ENCODE data around the gene OMG.
"Not testable (repeated sequence)": the region's sequence is repeated elsewhere in the genome, so short reads cannot be mapped to it uniquely, and the experiment has no call there.

OMG gene, protein sequence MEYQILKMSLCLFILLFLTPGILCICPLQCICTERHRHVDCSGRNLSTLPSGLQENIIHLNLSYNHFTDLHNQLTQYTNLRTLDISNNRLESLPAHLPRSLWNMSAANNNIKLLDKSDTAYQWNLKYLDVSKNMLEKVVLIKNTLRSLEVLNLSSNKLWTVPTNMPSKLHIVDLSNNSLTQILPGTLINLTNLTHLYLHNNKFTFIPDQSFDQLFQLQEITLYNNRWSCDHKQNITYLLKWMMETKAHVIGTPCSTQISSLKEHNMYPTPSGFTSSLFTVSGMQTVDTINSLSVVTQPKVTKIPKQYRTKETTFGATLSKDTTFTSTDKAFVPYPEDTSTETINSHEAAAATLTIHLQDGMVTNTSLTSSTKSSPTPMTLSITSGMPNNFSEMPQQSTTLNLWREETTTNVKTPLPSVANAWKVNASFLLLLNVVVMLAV

GRCh38 chr17:31297090-31297489 lies at the start of gene OMG:
TSS of gene OMG (minus strand) at chr17:31297239. CDS start at chr17:31296331, 908 bp downstream.
- DNase-seq = no peak

DNA sequence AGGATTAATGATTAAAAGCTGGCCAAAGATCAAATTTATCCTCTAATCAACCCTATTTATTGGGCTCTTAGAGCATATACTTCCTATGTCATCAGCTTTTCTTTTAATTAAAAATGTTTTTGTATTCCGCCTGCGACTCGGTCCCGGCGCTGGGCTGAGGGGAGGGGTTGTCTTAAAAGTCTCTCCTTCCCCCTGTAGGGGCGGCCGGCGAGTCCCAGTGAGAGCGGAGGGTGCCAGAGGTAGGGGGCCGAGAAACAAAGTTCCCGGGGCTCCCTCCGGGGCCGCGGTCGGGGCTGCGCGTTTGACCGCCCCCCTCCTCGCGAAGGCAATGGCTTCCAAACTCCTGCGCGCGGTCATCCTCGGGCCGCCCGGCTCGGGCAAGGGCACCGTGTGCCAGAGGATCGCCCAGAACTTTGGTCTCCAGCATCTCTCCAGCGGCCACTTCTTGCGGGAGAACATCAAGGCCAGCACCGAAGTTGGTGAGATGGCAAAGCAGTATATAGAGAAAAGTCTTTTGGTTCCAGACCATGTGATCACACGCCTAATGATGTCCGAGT lies 48.2 kb upstream of the OMG start:
- DNase-seq = not testable (repeated sequence)

GRCh38 chr17:31339906-31340661 lies 43.0 kb upstream of the OMG start:
- DNase-seq = no peak

GRCh38 chr17:31329221-31329620 lies 32.2 kb upstream of the OMG start:
- no peak for DNase-seq

GRCh38 chr17:31328160-31328535 lies 31.1 kb upstream of the OMG start:
- no peak for DNase-seq

- DNase-seq = no peak
Observed at GRCh38 chr17:31327534-31328159, 30.6 kb upstream of the OMG start.

GRCh38 chr17:31323551-31323950 lies 26.5 kb upstream of the OMG start:
- no peak for DNase-seq

GRCh38 chr17:31321966-31322365 lies 24.9 kb upstream of the OMG start:
- no peak for DNase-seq

- no peak for DNase-seq
Observed at GRCh38 chr17:31321481-31321880, 24.4 kb upstream of the OMG start, which contains the start of gene EVI2A. TSS of gene EVI2A (minus strand) at chr17:31321622. CDS start at chr17:31319013, 2,609 bp downstream.

DNA sequence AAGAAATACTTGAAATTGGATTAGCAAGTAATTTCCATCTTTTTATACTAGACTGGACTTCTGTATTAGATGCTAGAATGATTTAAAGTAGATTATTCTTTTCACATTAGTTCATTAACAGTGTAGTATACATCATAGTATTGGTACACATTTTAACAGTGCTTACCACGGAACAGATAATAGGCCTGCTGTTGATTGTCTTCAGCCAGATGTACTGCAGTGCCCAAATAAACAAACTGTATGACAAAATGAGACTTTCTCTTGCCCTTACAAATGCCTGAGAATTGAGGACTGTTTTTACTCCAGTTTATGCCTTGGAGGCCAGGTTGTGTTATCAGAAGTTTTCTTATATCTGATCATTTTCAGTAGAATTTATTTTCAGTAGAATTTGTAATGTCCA lies 23.8 kb upstream of the OMG start:
- no peak for DNase-seq

- no peak for DNase-seq
Observed at GRCh38 chr17:31320241-31320640, 23.2 kb upstream of the OMG start.

- no peak for DNase-seq
Observed at GRCh38 chr17:31318851-31319661, 22.0 kb upstream of the OMG start.

- DNase-seq = no peak
Observed at GRCh38 chr17:31318298-31318801, 21.3 kb upstream of the OMG start.

- no peak for DNase-seq
Observed at GRCh38 chr17:31314782-31315100, 17.7 kb upstream of the OMG start.

GRCh38 chr17:31313982-31314781 lies 17.1 kb upstream of the OMG start, which contains the start of gene EVI2B:
TSS of gene EVI2B (minus strand) at chr17:31314054. CDS start at chr17:31305609, 8,445 bp downstream.
- DNase-seq = no peak

DNA sequence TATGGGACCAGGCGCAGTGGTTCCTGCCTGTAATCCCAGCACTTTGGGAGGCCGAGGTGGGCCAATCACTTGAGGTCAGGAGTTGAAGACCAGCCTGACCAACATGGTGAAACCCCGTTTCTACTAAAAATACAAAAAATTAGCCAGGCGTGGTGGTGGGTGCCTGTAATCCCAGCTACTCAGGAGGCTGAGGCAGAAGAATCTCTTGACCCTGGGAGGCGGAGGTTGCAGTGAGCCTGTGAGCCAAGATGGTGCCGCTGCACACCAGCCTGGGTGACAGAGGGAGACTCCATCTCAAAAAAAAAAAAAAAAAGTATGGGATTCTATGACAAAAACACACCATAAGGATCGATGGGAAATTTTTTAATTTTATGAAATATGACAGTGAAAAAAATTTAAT lies 15.2 kb upstream of the OMG start:
- not testable (repeated sequence) for DNase-seq

- no peak for DNase-seq
Observed at GRCh38 chr17:31311526-31311925, 14.5 kb upstream of the OMG start.

DNA sequence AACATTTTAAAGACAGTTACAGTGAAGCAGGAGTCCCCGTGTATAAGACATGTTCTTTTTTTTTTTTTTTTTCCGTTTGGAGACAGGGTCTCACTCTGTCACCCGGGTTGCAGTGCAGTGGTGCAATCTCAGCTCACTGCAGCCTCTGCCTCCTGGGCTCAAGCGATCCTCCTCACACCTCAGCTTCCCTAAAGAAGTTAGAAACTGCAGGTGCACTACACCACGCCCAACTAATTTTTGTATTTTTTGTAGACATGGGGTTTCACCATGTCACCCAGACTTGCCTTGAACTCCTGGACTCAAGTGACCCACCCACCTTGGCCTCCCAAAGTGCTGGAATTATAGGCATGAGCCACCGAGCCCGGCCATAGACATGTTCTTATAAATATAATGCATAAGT lies 13.8 kb upstream of the OMG start:
- DNase-seq = no peak

DNA sequence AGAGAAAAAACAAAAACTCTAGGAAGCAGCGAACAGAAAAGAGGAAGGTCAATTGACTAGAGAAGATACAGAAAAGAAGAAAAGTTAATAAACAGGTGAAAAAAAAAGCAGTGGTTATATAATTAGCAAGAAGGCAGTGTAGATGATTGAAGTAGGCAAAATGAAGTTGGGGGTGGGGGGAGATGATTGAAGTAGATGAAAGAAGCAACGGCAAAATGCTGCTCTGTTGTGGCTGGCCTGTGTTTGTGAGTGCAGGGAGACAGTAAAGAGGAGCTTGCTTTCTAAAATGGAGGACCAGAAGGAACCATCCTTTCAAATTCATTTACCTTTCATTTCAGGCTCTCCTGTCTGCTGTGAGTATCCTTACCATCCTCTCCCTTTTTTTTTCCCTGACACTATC lies 13.2 kb upstream of the OMG start:
- DNase-seq = no peak

DNA sequence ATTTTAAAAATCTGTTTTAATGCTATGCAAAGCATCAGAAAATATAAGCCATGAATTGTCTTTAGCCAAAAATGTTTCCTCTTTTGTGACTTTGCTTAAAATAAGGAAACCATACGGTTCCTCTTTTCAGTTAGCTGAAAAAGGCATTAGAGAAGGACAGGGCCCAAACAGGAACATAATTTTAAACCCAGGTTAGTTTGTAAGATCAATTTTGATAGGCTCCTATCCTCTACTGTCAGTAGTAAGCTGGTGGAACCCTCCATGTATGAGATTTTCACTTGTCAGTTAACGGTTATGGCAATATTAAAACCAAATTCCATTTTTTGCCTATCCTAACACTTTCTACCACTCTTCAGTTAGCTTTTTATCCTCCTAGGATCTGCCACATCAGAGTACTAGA lies 12.5 kb upstream of the OMG start:
- no peak for DNase-seq

Measured in NCI-H2227 treated with DMSO at 0.1 percent for 48 hours (cell line).